NCI-H82 treated with DMSO at 0.1 percent for 48 hours (cell line): ENCODE measurements around the gene MAPK10.

ENCODE experiments used
- DNase-seq: peaks from one replicate; lab custom pipeline; 2025; ENCODE audit not compliant: unreplicated experiment; lab: John Stamatoyannopoulos, UW

The MAPK10 gene

DNA sequence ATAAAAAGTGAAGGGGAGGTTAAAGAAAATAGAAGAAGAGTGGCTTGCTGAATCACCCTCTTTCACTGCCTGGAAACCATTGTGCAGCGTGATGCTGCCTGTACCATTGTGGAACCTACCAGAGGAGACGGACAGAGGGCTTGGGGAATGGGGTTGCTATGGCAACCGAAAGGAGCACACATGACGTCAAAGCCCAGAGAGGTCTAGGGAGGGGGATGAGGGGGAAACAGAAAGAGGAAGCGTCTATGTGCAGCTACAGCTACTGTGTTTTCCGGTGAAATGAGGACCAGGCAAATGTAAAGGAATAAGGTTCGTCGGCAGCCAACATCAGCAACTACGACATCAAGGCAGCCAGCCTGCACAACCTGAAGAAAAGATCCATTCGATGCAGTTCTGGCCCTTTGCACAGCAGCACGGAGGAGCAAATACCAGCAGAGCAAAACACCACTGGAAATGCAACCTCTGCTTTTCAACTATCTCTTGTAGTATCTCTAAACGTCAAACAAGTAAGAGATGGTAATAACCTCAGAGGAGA, at the start of gene MAPK10:
TSS of gene MAPK10 (minus strand) at position 110 of the 535 bp plus-strand sequence.
- no peak for DNase-seq

DNA sequence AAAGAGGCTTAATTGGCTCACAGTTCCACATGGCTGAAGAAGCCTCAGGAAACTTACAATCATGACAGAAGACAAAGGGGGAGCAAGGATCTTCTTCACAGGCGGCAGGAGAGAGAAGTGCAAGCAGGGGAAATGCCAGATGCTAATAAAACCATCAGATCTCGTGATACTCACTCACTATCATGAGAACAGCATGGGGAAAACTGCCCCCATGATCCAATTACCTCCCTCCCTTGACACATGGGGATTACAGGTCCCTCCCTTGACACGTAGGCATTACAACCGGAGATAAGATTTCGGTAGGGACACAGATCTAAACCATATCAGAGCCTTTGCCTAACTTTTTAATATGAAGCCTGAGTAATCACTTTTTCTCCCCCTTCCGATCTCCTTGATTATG, 43.7 kb upstream of the MAPK10 start:
- DNase-seq = peak; percentile 83

DNA sequence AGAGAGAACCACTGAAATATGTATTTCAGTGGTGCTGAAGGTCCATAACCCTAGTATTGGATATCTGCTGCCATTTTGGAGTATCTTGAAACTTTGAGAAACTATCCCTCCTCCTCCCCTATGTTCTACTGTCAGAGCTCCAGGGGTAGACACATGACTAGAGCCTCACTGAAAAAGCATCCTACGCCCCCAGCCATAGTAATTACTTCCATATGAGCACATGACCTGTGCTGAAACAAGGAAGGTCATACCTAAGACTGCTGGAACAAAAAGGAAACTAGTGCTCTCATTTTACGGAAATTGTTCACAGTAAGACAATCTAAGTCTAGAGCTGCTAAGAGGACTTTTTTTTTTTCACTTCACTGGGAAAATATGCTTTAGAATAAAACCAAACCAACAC, 42.0 kb upstream of the MAPK10 start:
- DNase-seq = no peak

DNA sequence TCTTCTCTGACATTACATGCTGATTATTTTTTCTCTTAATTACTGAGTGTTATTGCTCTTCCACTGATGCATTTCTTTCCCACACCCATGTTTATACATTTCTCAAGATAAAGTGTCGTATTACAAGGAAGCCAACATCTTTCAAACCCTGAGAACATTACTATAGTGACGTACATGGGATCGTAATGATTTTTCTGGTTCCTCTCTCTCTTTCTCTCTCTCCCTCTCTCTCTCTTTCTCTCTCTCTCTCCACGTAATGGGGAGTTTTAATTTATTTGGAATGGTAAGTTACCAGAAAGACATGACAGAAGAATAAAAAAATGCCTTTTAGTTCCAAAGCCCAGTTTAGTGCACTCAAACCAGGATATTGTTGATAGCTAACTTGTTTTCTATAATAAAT, 40.4 kb upstream of the MAPK10 start:
- no peak for DNase-seq

DNA sequence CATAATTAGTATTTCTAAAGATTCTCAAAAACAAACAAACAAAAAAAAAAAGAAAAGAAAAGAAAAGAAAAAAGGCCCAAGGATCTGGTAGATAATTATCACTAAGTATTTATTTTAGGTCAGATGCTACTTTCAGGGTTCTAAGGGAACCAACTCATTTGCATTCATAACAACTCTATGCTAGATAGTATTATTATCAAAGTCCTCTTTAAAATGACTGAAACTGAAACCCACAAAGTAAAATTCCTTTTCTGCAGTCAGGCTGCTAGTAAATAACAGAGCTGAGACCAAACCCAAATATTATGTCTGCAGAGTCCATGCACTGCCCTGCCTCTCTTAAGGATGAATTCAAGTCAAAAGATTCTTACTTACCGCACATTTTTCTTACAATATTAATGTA, 38.3 kb upstream of the MAPK10 start:
- no peak for DNase-seq

DNA sequence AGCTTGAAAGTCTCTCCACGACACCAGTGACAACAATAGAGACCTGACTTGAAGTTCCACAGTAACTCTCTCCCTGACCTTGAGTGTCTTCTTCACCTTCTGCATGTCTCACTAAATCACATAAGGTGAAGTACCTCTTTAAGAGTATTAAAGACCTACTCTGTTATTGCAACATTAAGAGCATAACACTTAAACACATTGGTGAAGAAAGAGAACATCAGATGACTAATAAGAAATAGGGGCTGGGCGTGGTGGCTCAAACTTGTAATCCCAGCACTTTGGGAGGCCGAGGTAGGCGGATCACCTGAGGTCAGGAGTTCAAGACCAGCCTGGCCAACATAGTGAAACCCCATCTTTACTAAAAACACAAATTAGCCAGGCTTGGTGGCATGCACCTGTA, 33.9 kb upstream of the MAPK10 start:
- no peak for DNase-seq

DNA sequence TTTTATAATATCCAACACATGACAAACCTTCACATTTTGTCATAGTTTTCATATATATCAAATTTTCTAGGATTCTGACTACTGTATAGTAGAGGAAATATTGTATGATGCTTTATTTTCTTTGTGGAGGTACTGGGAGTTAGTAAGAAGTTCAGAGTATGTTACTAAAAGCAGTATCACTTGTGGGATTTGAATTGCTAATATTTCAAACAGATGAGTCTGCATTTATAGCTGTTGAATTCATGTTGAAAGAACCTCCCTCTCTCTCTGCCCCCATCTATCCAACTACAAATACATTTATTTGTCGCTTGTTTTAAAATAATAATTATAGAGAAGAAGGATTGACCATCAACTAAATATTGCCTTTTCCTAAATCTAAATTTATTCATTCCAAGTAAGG, 29.8 kb upstream of the MAPK10 start:
- DNase-seq = no peak

DNA sequence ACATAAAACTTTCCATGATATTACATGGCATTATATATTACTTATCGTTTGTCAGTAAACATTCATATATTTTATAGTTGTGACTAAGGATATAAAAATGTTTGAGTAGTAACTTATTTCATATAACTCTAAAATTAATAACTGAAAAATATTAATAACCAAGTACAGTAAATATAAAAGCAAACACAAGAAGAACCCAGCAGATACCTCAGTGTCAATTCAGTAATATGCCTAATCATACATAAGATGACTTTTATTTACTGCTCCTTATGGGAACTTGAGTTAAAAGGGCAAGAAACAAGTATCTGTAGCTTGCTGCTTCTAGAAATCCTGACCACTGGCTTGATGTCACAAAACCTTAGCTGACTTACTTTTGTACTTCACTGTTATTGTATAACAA, 28.4 kb upstream of the MAPK10 start:
- no peak for DNase-seq

DNA sequence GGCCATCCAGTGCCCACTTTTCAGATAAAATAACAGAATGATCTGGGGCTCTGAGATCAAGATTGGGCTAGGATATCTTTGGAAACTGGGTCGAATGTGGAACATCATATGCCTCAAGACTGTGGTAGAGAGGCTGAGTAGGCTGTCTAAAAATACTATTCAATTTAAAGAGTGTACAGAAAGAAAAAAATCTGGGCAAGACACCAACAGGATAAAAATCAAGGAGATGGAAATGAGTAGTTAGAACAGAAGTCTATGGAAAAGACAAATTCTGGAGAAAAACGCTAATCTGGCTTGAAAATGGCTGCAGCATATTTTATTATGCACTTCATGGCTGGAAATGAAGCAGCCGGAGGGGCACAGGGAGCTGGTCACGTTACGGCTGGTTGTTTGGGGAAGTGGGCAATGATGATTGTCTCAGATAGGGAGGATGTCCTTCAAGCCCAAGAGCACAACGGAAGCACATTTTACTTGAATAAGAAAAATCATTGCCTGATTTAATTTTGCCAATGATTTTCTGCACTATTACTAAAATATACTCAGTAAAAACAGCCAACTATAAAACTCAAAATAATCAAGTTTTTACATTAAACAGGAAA, 27.1 kb upstream of the MAPK10 start:
- no peak for DNase-seq

DNA sequence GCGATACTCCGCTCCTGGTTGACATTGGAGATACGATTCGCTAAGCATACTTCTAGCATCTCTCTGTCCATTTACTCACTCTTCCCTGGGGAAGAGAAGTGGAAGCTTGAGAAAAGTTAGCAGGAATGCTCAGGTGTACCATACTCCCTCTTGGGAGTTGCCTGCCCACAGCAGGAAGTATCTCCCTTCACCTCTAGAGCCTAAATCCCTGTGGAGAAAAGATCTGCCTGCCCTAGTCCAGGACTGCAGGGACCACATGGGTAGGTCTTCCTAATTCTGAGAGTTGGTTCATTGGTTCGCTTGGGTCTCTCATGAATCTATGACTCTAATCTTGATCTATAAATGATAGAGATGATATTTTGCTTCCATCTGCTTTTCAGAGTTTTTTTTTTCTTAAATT, 26.3 kb upstream of the MAPK10 start:
- no peak for DNase-seq

DNA sequence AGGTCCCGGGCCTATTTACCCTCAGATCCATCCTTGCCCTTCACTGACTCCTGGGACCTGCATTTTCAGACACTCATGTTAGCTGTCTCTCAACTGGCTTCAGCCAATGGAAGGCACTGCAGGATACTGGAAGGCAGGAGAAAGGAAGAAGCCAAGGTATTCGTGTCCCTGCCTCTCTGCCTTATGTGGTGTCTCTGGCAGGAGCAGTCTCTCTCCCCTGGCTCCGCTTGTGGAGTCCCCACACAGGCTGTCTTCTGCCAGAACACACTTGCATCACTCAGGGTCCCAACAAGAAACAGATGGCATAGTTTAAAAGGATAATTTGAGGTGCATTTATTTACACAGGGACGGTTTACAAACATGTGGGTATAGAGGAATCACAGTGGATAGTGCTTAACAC, 21.6 kb upstream of the MAPK10 start:
- no peak for DNase-seq

DNA sequence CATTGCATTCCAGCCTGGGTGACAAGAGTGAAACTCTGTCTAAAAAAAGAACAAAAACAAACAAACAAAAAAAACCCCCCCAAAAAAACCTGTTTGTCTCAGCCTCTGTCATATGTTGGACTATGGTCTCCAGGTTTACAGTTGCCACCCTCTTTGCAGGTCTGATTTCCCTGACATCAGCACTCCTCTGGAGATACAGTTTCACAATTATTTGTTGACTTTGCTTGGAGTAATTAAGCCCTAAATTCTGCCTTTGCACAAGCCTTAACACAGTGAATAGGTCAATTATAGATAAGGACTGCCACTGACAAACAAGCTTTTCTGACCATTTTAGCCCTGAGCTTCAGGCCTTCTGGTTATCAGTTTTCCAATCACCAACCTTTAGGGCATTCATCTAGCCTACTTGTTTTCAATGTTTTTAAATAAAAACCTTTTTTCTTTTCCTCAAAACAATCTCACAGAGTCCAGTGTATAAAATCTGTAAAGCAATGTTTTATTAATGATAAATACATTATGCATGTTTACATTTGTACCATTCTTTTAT, 20.4 kb upstream of the MAPK10 start:
- DNase-seq = no peak

DNA sequence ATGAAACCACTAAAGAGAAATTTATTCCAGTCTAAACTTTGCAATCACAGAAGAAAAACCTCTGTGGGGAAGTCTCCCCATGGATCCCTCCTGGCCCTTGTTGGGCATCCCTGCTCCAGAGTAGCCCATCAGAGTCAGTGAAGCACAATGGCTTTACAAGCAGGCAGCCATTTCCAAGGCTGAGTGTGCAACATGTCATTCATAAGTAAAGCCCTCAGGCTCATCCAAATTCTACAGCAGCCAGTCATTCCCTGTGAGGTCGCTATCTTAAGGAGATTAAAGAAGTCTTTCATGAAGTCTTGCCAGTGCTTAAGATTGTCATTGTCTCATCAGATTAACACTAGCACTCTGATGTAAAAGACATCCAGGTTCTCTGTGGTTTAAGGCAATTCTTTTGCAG, 17.0 kb upstream of the MAPK10 start:
- DNase-seq = peak; percentile 20

DNA sequence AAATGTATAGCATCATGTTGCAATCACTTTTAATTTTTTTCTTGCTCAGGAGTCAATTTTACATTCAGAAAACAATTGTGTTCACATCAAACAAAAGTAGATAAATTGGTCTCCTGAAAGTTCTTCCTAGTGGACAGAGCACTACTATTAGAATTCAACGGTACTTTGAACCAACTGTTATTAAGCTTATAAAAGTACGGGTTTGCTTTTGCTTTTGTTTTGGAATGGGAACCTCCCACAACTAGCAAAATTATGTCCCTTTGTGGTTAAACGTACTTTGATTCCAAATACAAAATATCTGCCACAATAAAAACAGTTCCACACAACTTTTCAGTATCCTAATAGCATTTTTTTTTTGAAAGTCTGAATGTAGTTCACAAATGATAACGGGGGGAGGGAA, 8.6 kb upstream of the MAPK10 start:
- no peak for DNase-seq

DNA sequence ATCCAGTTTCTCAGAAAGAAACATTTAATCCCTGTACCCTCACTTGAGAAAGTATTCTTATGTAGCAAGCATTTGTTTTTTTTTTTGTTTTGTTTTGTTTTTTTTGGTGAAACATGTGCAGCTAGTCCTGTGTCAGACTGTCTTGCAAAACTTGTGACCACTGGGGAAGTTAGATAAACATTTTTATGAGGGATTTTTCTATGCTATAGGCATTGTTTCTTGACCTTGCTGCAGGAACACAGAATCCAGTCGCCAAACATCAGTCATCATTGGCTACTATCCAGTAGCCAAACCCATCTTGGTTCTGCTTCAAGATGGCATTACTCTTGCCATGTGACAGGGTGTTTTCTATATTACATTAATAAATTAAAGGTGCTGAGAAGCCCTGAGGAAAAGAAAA, 7.7 kb upstream of the MAPK10 start:
- DNase-seq = no peak

DNA sequence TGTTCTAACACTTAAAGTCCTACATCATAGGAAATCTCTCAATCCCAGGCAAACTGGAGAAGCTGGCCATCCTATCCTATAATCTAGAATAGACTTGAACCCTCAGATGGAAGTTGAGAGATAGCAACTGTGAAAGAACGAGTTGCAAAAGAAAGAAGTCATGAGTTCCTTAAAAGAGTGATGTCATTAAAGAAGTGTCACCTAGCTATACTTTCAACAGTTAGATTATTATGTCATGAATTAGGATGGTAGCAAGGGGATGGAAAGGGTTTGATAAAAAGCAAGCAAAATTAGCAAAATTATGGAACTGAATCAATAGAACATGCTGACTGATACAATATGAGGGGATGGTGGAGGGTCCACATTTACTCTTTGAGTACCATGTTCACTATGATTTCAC, 7.1 kb upstream of the MAPK10 start:
- no peak for DNase-seq

DNA sequence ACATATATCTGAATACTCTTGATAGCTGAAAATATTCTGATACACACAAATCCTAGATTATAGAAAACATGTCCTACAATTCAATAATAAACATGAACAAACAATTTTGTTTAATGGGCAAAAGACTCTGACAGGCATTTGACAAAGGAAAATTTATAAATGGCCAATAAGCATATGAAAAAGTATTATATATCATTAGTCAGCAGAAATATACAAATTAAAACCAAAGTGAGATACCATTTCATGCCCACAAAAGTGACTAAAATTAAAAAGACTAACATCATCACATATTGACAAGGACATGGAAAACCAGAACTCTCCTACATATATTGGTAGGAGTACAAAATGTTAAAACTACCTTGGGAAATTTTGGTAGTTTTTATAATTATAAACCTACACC, 2.7 kb upstream of the MAPK10 start:
- DNase-seq = no peak

DNA sequence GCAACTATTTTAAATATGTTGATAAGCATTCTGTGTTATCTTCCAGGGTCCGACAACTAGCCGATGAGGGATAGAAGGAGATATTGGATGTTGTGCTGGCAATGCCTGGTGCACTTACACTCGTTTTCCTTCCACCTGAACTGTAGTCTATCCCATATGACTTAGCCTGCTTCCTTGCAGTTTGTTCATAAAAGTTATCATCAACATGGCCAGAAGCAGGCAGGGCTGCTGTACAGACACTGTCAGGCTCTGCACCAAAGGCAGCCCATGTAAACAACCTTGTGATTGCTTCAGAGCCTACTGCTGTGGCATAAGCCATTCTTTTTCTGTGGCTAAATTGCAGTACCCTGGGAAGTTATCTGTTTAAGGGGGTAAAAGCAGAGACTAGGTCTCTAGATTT, 1.6 kb downstream of the MAPK10 start:
- DNase-seq = no peak

DNA sequence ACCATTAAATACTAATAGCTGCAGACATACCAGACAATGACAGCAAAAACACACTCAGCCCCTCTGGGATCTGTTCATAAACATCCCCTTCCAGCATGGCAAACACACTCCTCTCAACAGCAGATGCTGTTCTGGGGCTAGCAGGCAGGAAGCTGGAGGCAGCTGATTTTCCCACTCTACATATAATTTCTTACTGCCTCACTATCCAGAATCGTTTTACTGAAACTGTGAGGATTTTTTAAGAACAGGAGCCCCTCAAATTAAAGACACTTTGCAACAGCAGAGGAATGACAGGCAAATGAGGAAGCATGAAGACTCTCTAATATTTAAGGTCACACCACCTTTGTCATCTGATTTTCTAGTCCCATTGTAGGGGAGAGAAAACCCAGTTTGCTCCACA, 2.2 kb downstream of the MAPK10 start:
- DNase-seq = no peak

DNA sequence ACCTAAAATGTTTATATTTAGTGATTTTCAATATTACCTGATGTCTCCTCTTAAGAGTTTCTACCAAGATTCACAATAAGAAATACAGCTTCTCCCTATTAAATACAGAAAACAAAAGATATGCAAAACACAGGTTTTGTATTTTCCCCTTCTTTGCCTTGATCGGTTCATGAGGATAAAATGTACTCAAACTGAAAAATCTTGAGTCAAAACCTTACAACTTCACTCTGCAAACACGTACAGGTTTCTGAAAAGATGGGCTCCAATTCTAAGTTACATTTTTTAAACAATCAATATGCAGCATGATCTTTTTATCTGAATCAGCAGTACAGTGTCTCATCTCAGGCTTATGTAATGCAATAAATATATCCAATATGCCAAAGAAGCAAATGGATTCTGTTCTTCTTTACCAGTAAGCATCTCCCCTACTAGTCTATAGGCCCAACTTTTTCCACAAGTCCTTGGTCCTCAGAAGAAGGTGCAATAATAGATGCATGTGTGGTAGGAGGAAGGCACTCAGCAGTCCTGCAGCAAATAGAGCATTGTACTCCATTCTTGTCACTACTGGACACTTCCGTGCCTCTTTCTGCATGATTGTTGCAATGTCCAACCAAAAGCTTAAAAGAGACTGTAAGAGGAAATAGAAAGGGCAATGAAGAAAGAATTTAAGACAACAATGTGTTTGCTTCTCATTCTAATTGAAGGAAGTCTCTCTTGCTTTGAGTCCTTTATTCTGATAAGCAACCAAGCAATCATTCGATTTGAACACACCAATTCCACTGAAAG, 3.2 kb downstream of the MAPK10 start:
- no peak for DNase-seq

DNA sequence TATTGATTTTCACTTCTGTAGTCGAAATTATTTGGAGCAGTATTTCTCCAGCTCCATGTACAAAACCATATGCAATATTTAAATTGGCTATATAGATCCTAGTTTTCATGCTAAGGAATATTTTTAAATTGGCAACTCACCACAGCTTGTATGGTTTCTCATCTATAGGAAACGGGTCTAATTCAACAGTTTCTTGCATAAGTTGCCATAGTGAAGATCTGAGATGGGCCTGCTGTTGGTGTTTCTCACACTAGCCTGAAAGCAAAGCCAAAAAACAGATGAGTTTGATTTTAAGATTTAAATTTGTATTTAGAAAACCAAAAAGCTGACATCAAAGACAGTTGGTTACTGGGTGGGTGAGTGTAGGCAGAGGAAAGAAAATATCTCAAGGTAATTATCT, 5.5 kb downstream of the MAPK10 start:
- DNase-seq = no peak

DNA sequence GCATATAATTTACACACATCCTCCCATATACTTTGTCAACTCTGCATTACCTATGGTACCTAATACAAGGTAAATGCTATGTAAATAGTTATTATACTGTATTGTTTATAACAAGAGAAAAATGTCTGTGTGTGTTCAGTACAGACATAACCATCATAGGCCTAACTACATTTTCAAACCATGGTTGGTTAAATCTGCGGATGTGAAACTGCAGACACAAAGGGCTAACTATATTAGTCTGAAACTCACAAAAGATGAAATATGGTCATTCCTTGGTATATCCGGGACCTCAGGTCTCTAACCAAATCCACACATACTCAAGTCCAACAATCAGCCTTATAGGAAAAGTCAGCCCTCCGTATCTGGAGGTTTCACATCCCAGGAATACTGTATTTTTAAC, 13.5 kb downstream of the MAPK10 start:
- no peak for DNase-seq
